NCI-H128 (cell line): Measurements from ENCODE around the gene ABCB8.
"Not testable (repeated sequence)": the region's sequence is repeated elsewhere in the genome, so short reads cannot be mapped to it uniquely, and the experiment has no call there.

Experiments
- DNase-seq: peaks from one replicate; lab custom pipeline; 2025; ENCODE audit not compliant: unreplicated experiment; lab: John Stamatoyannopoulos, UW

The ABCB8 gene

GRCh38 chr7:151013733-151014497, 14.3 kb upstream of the ABCB8 start:
- no peak for DNase-seq

- no peak for DNase-seq
Measured at GRCh38 chr7:151014950-151015349, 13.3 kb upstream of the ABCB8 start.

GRCh38 chr7:151015967-151016366, 12.3 kb upstream of the ABCB8 start:
- no peak for DNase-seq

- no peak for DNase-seq
Measured at GRCh38 chr7:151016505-151016904, 11.7 kb upstream of the ABCB8 start.

- no peak for DNase-seq
Measured at GRCh38 chr7:151016942-151017341, 11.3 kb upstream of the ABCB8 start.

- no peak for DNase-seq
Measured at GRCh38 chr7:151017370-151017952, 10.8 kb upstream of the ABCB8 start.

GRCh38 chr7:151017953-151018420, 10.3 kb upstream of the ABCB8 start:
- DNase-seq: peak; percentile 24

GRCh38 chr7:151018421-151019129, 9.7 kb upstream of the ABCB8 start:
- DNase-seq: peak; percentile 40

GRCh38 chr7:151019130-151019447, 9.2 kb upstream of the ABCB8 start:
- no peak for DNase-seq

- DNase-seq: no peak
Measured at GRCh38 chr7:151020231-151020630, 8.0 kb upstream of the ABCB8 start.

- no peak for DNase-seq
Measured at GRCh38 chr7:151023232-151023631, 5.0 kb upstream of the ABCB8 start.

GRCh38 chr7:151024435-151025056, 3.7 kb upstream of the ABCB8 start, which contains the start of gene ATG9B:
Gene ATG9B, minus strand, starts transcription at chr7:151024494. Its CDS starts 71 bp downstream, at chr7:151024423.
- DNase-seq: no peak

GRCh38 chr7:151025924-151026671, 2.2 kb upstream of the ABCB8 start:
- DNase-seq: no peak

GRCh38 chr7:151026771-151027727, 1.2 kb upstream of the ABCB8 start:
- DNase-seq: not testable (repeated sequence)

GRCh38 chr7:151027728-151028130, 521 bp upstream of the ABCB8 start:
- DNase-seq: not testable (repeated sequence)

- no peak for DNase-seq
Measured at GRCh38 chr7:151028948-151029501, 775 bp downstream of the ABCB8 start.

- DNase-seq: no peak
Measured at GRCh38 chr7:151031011-151031410, 2.8 kb downstream of the ABCB8 start.

GRCh38 chr7:151032936-151033863, 5.0 kb downstream of the ABCB8 start:
- no peak for DNase-seq
